Common myeloid progenitor, CD34-positive (primary cell): ENCODE measurements around the gene UMODL1.
A peak's percentile ranks its signal among the peaks of the same experiment; 100 is the strongest.

Experiments used
- CTCF ChIA-PET: fragments of 350-600 bp; sonication (Branson Sonifier 250); formaldehyde crosslinking; loops from one replicate; lab custom pipeline; 2021; ENCODE audit warnings: antibody characterized with exemption; lab: Charles Lee
- POLR2A ChIA-PET: fragments of 350-600 bp; sonication (Branson Sonifier 250); formaldehyde crosslinking; loops from one replicate; lab custom pipeline; 2021; ENCODE audit warnings: antibody characterized with exemption; lab: Charles Lee
- DNase-seq, 3 donors: peaks; one replicate each; pipeline versions ENCODE4 v3.0.0 to v3.0.0-alpha.2; 2013
- H3K27ac ChIP-seq, 2 experiments: 1 replicate in 1 of 2; 2 replicates in 1 of 2; pipeline ENCODE4 v1.7.0; 2013; ENCODE audit warnings: inconsistent platforms in 2 of 2, low read length in 2 of 2, mild to moderate bottlenecking in 2 of 2, low read depth in 1 of 2, moderate library complexity in 1 of 2; ENCODE audit not compliant: severe bottlenecking in 2 of 2, insufficient read depth in 1 of 2, poor library complexity in 1 of 2
- H3K27me3 ChIP-seq, 5 experiments: replicated peaks in 2 of 5; 1 replicate in 3 of 5; 2 replicates in 2 of 5; pipeline versions ENCODE4 v1.6.1 to v1.7.0; 2013; ENCODE audit warnings: low read length in 4 of 5, mild to moderate bottlenecking in 2 of 5, moderate library complexity in 2 of 5, inconsistent platforms in 1 of 5; ENCODE audit not compliant: insufficient read depth in 5 of 5, control insufficient read depth in 4 of 5
- H3K36me3 ChIP-seq, 4 experiments: 1 replicate in 2 of 4; 2 replicates in 2 of 4; pipeline versions ENCODE4 v1.6.1 to v1.7.0; 2013; ENCODE audit warnings: low read length in 3 of 4, control low read depth in 1 of 4, mild to moderate bottlenecking in 1 of 4; ENCODE audit not compliant: control insufficient read depth in 4 of 4, insufficient read depth in 4 of 4
- H3K4me1 ChIP-seq, 4 experiments: 1 replicate in 3 of 4; 2 replicates in 1 of 4; pipeline versions ENCODE4 v1.6.1 to v1.7.1; 2013; ENCODE audit warnings: low read length in 3 of 4, mild to moderate bottlenecking in 3 of 4, control low read depth in 1 of 4, inconsistent platforms in 1 of 4, moderate library complexity in 1 of 4; ENCODE audit not compliant: control insufficient read depth in 4 of 4, insufficient read depth in 4 of 4; ENCODE audit errors: control extremely low read depth in 1 of 4
- H3K4me3 ChIP-seq, 7 experiments: 1 replicate in 4 of 7; 2 replicates in 3 of 7; pipeline versions ENCODE4 v1.5.1 to v1.7.0; 2013; ENCODE audit warnings: mild to moderate bottlenecking in 7 of 7, low read length in 6 of 7, moderate library complexity in 6 of 7, inconsistent platforms in 2 of 7, low read depth in 2 of 7, control low read depth in 1 of 7; ENCODE audit not compliant: insufficient read depth in 4 of 7, control insufficient read depth in 1 of 7; ENCODE audit errors: extremely low read depth in 1 of 7
- H3K9me3 ChIP-seq, 5 experiments: 1 replicate in 4 of 5; 2 replicates in 1 of 5; pipeline versions ENCODE4 v1.6.1 to v1.7.1; 2013; ENCODE audit warnings: low read length in 4 of 5, mild to moderate bottlenecking in 2 of 5, inconsistent platforms in 1 of 5, low read depth in 1 of 5, moderate library complexity in 1 of 5; ENCODE audit not compliant: control insufficient read depth in 4 of 5, insufficient read depth in 2 of 5; ENCODE audit errors: control extremely low read depth in 1 of 5
- WGBS: methylation state at CpG from one replicate; pipeline ENCODE4 v1.1.5; 2013; ENCODE audit not compliant: insufficient coverage; 5-methylcytosine and 5-hydroxymethylcytosine counted together

Gene UMODL1

GRCh38 chr21:42095581-42095980 is 24.5 kb downstream of the UMODL1 start:
- peaks cover 0 to 4% (median 0%) of the 10 kb centered on the region in 5 experiments for H3K9me3 ChIP-seq
- WGBS: 100% methylated on average over 1 of the region's 2 CpGs
- CTCF ChIA-PET: interaction anchor here (0.5 to 5.3 kb wide), 3 partner anchors 9 to 17 kb away, joined by 3 to 28 read pairs (median 3); no protein-coding TSS in a partner anchor
- peaks cover 0 to 23% (median 12%) of the 10 kb centered on the region in 4 experiments for H3K4me1 ChIP-seq
- POLR2A ChIA-PET: no interaction called here
- H3K27ac ChIP-seq: no peak overlapping the region
- H3K4me3 ChIP-seq: no peak overlapping the region
- no peaks in the 10 kb centered on the region for H3K27me3 ChIP-seq
- DNase-seq: no peak
- no peaks in the 10 kb centered on the region for H3K36me3 ChIP-seq

GRCh38 chr21:42096566-42096965 is 25.4 kb downstream of the UMODL1 start:
- Histone ChIP-seq H3K27me3 (no peaks in the 10 kb centered on the region), H3K4me1 (peaks cover 0 to 23% (median 12%) of the 10 kb centered on the region in 4 experiments), H3K4me3 (no peak overlapping the region), H3K9me3 (peaks cover 0 to 4% (median 0%) of the 10 kb centered on the region in 5 experiments), H3K36me3 (no peaks in the 10 kb centered on the region), H3K27ac (no peak overlapping the region)
- 95% methylated on average over 4 of the region's 10 CpGs for WGBS
- ChIA-PET POLR2A (interaction anchor here (0.6 kb wide), 1 partner anchor 140 kb away, joined by 3 read pairs; no protein-coding TSS in a partner anchor), CTCF (interaction anchor here (0.9 to 5.3 kb wide), 3 partner anchors 9 to 21 kb away, joined by 3 to 28 read pairs (median 4); no protein-coding TSS in a partner anchor)
- peak; percentile 33 to 73 (median 44) for DNase-seq

GRCh38 chr21:42097274-42097673 is 26.2 kb downstream of the UMODL1 start:
- Histone ChIP-seq H3K36me3 (no peaks in the 10 kb centered on the region), H3K4me3 (no peak overlapping the region), H3K27me3 (no peaks in the 10 kb centered on the region), H3K27ac (no peak overlapping the region), H3K4me1 (peaks cover 0 to 23% (median 12%) of the 10 kb centered on the region in 4 experiments), H3K9me3 (peaks cover 0 to 4% (median 0%) of the 10 kb centered on the region in 5 experiments)
- ChIA-PET POLR2A (interaction anchor here (1.1 kb wide), 1 partner anchor 87 kb away, joined by 4 read pairs; the partner anchor contains the start of gene ZBTB21), CTCF (interaction anchor here (0.9 to 5.3 kb wide), 5 partner anchors 10 to 145 kb away, joined by 3 to 28 read pairs (median 4); no protein-coding TSS in a partner anchor)
- WGBS: 83% methylated on average over 2 of the region's 3 CpGs
- peak in 2 of 3 donors; percentile 42 to 45 for DNase-seq

- H3K4me1 ChIP-seq: peaks cover 0 to 23% (median 12%) of the 10 kb centered on the region in 4 experiments
- DNase-seq: peak; percentile 81 to 94 (median 92)
- peak overlapping the region in 1 of 2 experiments; percentile 25 for H3K27ac ChIP-seq
- no peaks in the 10 kb centered on the region for H3K27me3 ChIP-seq
- no peak overlapping the region for H3K4me3 ChIP-seq
- peaks cover 0 to 4% (median 0%) of the 10 kb centered on the region in 5 experiments for H3K9me3 ChIP-seq
- ChIA-PET POLR2A (interaction anchor here (1.1 kb wide), 1 partner anchor 88 kb away, joined by 4 read pairs; the partner anchor contains the start of gene ZBTB21), CTCF (interaction anchor here (0.9 to 5.3 kb wide), 6 partner anchors 11 to 145 kb away, joined by 3 to 28 read pairs (median 5); no protein-coding TSS in a partner anchor)
- no peaks in the 10 kb centered on the region for H3K36me3 ChIP-seq
- 30% methylated on average over 8 of the region's 8 CpGs for WGBS
Measured at GRCh38 chr21:42097860-42098454, 26.8 kb downstream of the UMODL1 start.

GRCh38 chr21:42098957-42099505 is 27.9 kb downstream of the UMODL1 start:
- Histone ChIP-seq H3K4me1 (peaks cover 0 to 23% (median 12%) of the 10 kb centered on the region in 4 experiments), H3K9me3 (peaks cover 0 to 4% (median 0%) of the 10 kb centered on the region in 5 experiments), H3K27me3 (no peaks in the 10 kb centered on the region), H3K4me3 (no peak overlapping the region), H3K36me3 (peaks cover 0 to 2% (median 0%) of the 10 kb centered on the region in 4 experiments), H3K27ac (no peak overlapping the region)
- ChIA-PET POLR2A (no interaction called here), CTCF (interaction anchor here (1.7 to 5.3 kb wide), 3 partner anchors 10 to 93 kb away, joined by 5 to 28 read pairs (median 5); no protein-coding TSS in a partner anchor)
- WGBS: 94% methylated on average over 21 of the region's 21 CpGs
- DNase-seq: no peak

GRCh38 chr21:42101246-42101645 is 30.1 kb downstream of the UMODL1 start:
- Histone ChIP-seq H3K27ac (no peak overlapping the region), H3K27me3 (no peaks in the 10 kb centered on the region), H3K4me1 (peaks cover 0 to 21% (median 15%) of the 10 kb centered on the region in 4 experiments), H3K36me3 (peaks cover 0 to 2% (median 0%) of the 10 kb centered on the region in 4 experiments), H3K4me3 (no peak overlapping the region), H3K9me3 (no peaks in the 10 kb centered on the region)
- no peak for DNase-seq
- ChIA-PET POLR2A (no interaction called here), CTCF (interaction anchor here (0.7 kb wide), 1 partner anchor 489 kb away, joined by 3 read pairs; no protein-coding TSS in a partner anchor)
- 88% methylated on average over 10 of the region's 14 CpGs for WGBS
